C4-2B (cell line): Measurements from ENCODE around the gene SMYD2.

Experiments
- H3K27ac ChIP-seq: fragments of 450-650 bp; 2 replicates; pipeline ENCODE4 v1.5.1; 2017
- ZFX ChIP-seq: fragments of 450-650 bp; IDR thresholded peaks from 2 replicates; pipeline ENCODE4 v1.6.1; 2017
- TF ChIP-seq, protein P1 (sequence below): fragments of 450-650 bp; conservative IDR thresholded peaks from 2 replicates; pipeline ENCODE4 v1.5.1; 2017; ENCODE audit warnings: mild to moderate bottlenecking

SMYD2 gene

DNA sequence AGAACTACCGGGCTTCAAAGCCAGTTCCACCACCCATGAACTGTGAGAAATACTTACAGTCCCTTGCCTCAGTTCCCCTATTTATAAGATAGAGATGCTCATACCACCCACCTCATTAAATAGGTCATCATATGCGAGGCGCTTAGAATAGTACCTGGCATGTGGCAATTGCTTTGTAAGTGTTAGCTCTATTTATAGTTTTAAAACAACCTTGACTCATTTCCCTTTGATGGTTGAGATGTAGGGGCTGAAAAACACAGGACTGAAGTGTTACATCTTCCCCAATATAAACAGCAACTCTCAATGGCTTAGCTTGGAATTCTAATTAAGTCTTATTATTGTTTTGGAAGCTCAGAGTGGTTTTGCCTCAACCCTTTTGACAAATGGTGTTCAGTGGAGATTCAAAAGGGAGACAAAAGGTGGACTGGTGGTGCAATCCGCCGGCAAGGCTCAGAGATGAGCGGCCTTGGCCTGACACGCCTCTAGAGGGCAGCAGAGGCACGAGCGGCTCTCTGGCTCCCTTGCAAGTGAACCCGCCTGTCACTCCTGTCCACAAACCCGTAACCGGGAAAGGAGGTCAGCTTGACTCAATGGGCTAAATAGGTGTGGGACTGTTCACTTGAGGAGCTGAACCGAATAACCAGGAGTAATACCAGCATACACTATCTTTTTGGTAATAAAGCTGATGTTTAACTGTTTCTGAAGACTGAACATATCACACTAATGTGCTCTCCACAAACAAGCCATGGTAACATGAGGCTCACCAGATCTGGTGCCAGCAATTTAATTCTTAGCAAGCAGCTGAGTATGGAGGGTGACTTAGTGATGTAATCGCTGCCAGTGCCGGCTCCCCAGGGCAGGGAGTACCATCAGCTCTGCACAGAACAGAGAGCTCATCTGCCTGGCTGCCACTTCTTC lies 19.5 kb upstream of the SMYD2 start:
- TF ChIP-seq, protein P1, sequence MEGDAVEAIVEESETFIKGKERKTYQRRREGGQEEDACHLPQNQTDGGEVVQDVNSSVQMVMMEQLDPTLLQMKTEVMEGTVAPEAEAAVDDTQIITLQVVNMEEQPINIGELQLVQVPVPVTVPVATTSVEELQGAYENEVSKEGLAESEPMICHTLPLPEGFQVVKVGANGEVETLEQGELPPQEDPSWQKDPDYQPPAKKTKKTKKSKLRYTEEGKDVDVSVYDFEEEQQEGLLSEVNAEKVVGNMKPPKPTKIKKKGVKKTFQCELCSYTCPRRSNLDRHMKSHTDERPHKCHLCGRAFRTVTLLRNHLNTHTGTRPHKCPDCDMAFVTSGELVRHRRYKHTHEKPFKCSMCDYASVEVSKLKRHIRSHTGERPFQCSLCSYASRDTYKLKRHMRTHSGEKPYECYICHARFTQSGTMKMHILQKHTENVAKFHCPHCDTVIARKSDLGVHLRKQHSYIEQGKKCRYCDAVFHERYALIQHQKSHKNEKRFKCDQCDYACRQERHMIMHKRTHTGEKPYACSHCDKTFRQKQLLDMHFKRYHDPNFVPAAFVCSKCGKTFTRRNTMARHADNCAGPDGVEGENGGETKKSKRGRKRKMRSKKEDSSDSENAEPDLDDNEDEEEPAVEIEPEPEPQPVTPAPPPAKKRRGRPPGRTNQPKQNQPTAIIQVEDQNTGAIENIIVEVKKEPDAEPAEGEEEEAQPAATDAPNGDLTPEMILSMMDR, result peak; percentile 99
- TF ChIP-seq ZFX, result no peak
- no peak overlapping the region for H3K27ac ChIP-seq

DNA sequence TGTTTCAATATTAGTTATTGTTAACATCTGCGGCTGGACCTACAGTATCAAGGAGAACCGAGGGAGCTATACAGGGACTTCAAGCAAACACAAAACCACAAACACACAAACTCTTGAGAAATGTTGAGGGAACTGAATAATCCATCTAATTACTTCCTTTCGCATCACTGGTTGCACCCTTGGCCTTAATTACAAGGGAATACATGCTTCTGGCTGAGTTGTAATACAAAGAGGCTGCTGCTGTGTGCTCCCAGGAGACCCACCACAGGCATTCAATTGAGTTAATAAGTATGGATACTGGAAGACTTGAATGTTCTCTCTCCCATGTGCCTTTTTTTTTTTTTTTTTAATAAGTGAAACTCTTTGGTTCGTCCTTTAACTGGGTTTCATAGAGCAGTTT lies 16.8 kb upstream of the SMYD2 start:
- H3K27ac ChIP-seq, result no peak overlapping the region
- TF ChIP-seq, protein P1, result no peak
- TF ChIP-seq ZFX, result no peak

DNA sequence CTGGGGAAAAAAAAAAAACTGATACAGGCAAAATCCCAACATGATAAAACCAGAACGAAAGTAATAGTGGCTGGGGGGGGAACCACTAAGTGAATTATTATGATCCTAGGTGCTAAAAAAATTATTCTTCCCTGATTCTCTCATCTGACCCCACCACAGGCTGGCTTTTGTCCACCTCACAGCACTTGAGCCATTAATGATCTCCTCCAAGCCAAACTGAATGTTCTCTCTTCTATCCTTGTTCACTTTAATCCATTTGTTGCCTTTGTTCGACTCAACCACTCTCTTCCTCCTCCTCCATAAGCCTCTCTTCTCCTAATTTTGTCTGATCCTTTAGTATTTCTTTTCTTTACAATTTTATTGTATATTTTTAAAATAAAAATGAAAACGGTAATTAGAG lies 16.0 kb upstream of the SMYD2 start:
- TF ChIP-seq, protein P1, result no peak
- TF ChIP-seq ZFX, result no peak
- no peak overlapping the region for H3K27ac ChIP-seq

DNA sequence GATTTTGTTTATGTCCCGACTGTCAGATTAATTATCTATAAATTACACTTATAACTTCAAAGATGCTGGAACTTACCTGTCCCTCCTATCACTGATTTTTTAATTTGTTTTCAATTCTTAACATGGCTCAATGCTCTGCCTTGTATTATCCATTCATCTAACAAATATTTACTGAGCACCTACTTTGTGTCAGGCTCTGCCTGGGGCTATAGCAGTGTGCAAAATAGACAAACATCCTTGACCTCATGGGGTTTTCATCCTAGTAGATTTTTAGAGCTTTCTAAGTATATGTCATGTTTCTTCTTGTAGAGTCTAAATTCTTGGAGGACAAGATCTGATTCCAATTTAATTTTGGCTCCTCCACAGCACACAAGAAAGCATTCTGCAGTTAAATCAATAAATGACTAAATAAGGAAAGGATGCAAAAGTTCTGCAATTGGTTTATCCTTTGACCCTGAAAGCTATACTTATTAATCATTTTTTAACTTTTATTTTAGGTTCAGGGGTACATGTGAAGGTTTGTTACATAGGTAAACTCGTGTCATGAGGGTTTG lies 10.8 kb upstream of the SMYD2 start:
- TF ChIP-seq, protein P1, result no peak
- TF ChIP-seq ZFX, result no peak
- no peak overlapping the region for H3K27ac ChIP-seq

DNA sequence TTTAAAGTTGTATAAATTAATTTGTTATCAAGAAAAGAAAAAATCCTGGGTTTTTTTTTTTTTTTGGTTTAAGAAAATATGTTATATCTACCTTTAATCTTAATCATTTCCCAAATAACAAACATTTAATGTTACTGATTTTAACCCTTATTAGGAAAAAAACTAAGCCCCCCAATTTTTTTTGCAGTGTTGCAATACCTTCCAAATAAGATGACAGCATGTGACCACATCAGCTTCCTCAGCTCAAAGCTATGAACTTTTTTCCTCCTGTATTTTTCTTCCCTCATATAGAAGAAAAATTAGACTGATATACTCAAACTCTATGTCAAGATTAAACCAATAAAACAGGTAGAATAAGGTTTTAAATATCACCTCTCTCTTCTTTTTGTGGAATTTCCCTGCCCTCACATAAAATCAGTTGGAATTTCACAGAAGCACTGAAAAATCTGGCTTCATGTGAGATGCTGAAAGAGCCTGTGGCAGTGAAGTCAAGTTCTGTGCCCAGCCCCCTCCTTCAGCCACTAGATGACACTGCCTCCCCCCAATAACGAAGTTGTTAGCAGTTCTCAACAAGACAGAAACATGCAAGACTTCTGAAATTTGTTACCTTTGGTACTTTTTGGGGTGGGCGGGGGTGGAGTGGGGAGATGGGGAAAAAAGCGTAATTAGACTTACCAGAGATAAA lies 9.6 kb upstream of the SMYD2 start:
- no peak overlapping the region for H3K27ac ChIP-seq
- no peak for TF ChIP-seq ZFX
- TF ChIP-seq, protein P1, result no peak

DNA sequence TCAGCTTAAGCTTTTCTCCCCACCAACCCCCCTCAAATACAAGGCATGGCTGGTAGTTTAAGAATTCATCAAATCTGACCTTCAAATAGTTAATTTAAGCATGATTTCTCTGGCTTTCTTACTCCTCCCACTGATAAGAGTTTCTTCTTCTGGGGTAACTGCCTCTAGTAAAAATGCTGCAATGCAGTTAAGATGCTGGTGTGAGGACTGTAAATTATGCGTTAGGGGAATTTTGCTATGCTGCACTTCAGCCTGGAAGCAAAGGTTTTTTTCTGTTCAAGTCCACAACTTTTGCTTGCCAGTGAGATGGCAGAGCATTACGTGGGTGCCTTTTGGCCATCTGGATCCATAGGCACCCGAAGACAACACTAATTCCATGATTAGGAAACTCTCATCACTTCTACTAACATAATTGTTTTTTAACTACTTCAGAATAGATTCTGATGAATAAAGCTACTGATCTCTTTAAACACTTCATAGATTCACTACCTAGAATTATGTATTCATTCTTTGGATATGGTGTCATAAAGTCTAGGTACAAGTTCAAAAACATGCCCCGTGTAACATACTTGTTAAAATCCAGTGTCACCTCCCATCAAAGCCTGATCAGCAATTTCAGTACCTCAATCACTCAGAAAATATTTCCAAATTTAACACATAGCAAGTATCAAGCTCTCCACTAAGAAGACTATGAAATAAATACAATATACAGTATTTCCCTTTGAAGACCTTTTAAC lies 8.8 kb upstream of the SMYD2 start:
- TF ChIP-seq, protein P1, result no peak
- no peak for TF ChIP-seq ZFX
- no peak overlapping the region for H3K27ac ChIP-seq
